ENCODE data around the gene CDHR3. TPM values are rescaled to one million over a fixed set of nuclear protein-coding genes. Genes with fewer than 3 reads are reported as not detected.

Gene CDHR3
- total RNA-seq, 1 donor from 2014 or later: 5.7 TPM

GRCh38 chr7:106057962-106058927, 95.2 kb downstream of the CDHR3 start:
- no peak for DNase-seq (ENCODE audit: low spot score in 2 of 2)

DNA sequence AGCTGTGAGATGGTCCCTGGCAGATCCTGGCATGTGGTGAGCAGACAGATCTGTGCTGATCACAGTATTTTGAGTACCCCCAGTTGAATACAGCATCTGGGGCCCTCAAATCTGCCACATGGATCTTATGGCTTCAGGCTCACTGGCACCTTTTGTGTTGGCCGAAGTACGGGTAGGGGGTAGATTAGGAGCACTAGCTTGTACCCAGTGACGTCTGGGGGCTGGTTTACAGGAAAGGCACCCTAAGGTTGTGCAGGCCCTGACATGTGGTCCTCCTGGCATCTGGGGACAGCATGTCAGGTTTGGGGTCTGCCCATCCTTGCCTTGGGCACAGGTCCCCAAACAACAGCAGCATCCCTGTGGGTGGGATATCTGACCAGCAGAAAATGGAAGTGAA, 95.9 kb downstream of the CDHR3 start:
- no peaks in the 10 kb centered on the region for H3K27me3 ChIP-seq
- H3K27ac ChIP-seq: no peak overlapping the region
- no peaks in the 10 kb centered on the region for H3K4me1 ChIP-seq
- H3K36me3 ChIP-seq: no peaks in the 10 kb centered on the region
- TF ChIP-seq, protein P1, sequence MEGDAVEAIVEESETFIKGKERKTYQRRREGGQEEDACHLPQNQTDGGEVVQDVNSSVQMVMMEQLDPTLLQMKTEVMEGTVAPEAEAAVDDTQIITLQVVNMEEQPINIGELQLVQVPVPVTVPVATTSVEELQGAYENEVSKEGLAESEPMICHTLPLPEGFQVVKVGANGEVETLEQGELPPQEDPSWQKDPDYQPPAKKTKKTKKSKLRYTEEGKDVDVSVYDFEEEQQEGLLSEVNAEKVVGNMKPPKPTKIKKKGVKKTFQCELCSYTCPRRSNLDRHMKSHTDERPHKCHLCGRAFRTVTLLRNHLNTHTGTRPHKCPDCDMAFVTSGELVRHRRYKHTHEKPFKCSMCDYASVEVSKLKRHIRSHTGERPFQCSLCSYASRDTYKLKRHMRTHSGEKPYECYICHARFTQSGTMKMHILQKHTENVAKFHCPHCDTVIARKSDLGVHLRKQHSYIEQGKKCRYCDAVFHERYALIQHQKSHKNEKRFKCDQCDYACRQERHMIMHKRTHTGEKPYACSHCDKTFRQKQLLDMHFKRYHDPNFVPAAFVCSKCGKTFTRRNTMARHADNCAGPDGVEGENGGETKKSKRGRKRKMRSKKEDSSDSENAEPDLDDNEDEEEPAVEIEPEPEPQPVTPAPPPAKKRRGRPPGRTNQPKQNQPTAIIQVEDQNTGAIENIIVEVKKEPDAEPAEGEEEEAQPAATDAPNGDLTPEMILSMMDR (IDR thresholded peaks at IDR 0.05): no peak
- no peaks in the 10 kb centered on the region for H3K9me3 ChIP-seq
- no peak for DNase-seq (ENCODE audit: low spot score in 2 of 2)
- intact Hi-C loops (cut with DNase I): loop anchor here (10.0 kb wide), 1 partner anchor 406 kb away; no protein-coding TSS in a partner anchor
- H3K4me3 ChIP-seq: no peak overlapping the region

More at GRCh38 chr7:106057962-106058927, 95.2 kb downstream of the CDHR3 start:
- Histone ChIP-seq H3K4me1 (no peaks in the 10 kb centered on the region), H3K9me3 (no peaks in the 10 kb centered on the region), H3K36me3 (no peaks in the 10 kb centered on the region), H3K4me3 (no peak overlapping the region), H3K27ac (no peak overlapping the region), H3K27me3 (no peaks in the 10 kb centered on the region)
- intact Hi-C loops (cut with DNase I): loop anchor here (1.0 to 10.0 kb wide), 2 partner anchors 95 to 407 kb away; no protein-coding TSS in a partner anchor
- TF ChIP-seq, protein P1 (IDR thresholded peaks at IDR 0.05): no peak

- TF ChIP-seq, protein P1 (IDR thresholded peaks at IDR 0.05): no peak
- no peaks in the 10 kb centered on the region for H3K9me3 ChIP-seq
- H3K4me1 ChIP-seq: peaks cover 2 to 4% of the 10 kb centered on the region in 2 donors
- no peaks in the 10 kb centered on the region for H3K36me3 ChIP-seq
- intact Hi-C loops (cut with DNase I): loop anchor here (10.0 kb wide), 1 partner anchor 405 kb away; no protein-coding TSS in a partner anchor
- DNase-seq (ENCODE audit: low spot score in 2 of 2): no peak
- no peaks in the 10 kb centered on the region for H3K27me3 ChIP-seq
- H3K27ac ChIP-seq: no peak overlapping the region
- no peak overlapping the region for H3K4me3 ChIP-seq
Observed at GRCh38 chr7:106059556-106059955, 96.5 kb downstream of the CDHR3 start.

GRCh38 chr7:106060394-106060920, 97.4 kb downstream of the CDHR3 start:
- TF ChIP-seq, protein P1 (IDR thresholded peaks at IDR 0.05): no peak
- intact Hi-C loops (cut with DNase I): loop anchor here (10.0 kb wide), 1 partner anchor 224 kb away; the partner anchor contains the start of gene NAMPT
- peak in 1 of 2 donors; percentile 13 for DNase-seq (ENCODE audit: low spot score in 2 of 2)
- Histone ChIP-seq H3K9me3 (no peaks in the 10 kb centered on the region), H3K36me3 (no peaks in the 10 kb centered on the region), H3K4me3 (no peak overlapping the region), H3K27ac (no peak overlapping the region), H3K4me1 (peaks cover 5 to 7% of the 10 kb centered on the region in 2 donors), H3K27me3 (no peaks in the 10 kb centered on the region)

DNA sequence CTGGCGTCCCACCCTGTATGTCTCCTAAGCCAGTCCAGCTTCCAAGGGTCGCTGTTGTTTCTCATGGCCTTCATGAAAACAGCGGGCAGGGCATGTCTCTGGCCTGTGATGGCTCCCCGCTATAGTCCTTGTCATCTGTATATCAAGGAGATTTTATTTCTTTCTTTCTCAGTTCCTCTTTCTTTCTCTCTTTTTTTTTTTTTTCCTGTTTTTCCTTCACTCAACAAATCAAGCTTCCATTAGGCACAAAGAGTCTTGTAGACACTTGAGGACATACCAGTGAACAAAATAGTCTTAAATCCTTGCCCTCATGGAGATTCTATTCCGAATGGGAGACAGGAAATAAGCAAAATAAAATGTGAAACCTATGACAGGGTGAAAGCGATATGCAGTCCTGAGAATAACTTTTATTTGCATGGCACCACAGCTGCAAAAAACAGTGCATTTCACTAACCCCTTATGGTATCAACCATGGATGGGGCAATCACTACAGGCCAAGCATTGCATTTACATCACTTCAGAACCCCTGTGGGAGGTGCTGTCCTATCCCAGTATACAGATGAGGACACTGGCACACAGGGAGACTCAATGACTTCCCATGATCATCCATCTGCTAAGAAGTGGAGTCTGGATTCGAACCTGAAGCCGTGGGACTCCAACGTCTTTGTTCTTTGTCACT, 98.4 kb downstream of the CDHR3 start:
- no peak overlapping the region for H3K27ac ChIP-seq
- H3K27me3 ChIP-seq: no peaks in the 10 kb centered on the region
- intact Hi-C loops (cut with DNase I): loop anchor here (10.0 kb wide), 1 partner anchor 223 kb away; the partner anchor contains the start of gene NAMPT

More for the DNA sequence above, 98.4 kb downstream of the CDHR3 start:
- Histone ChIP-seq H3K9me3 (no peaks in the 10 kb centered on the region), H3K36me3 (no peaks in the 10 kb centered on the region), H3K4me3 (no peak overlapping the region), H3K4me1 (peaks cover 7 to 9% of the 10 kb centered on the region in 2 donors)
- DNase-seq (ENCODE audit: low spot score in 2 of 2): no peak
- TF ChIP-seq, protein P1 (IDR thresholded peaks at IDR 0.05): no peak
